ENCODE results near the gene EPHA3.

The EPHA3 gene

DNA sequence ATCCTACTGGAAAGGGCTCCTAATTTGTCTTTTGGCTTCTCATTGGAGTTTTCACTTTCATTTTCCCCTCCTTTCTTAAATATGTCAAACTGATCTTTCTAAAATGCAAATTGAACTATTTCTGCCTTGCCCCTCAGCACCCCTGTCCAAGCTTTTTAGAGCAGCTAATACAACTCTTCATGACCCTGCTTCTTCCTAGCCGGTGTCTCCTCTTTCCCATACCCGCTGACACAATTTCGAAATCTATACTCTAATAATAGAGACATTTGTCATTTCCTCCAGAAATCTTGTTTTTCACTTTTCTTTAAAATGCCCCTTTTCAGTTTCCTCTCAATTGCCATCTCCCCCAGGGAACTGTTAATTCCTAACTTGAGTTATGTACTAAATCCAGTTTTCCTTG is 2.9 kb upstream of the EPHA3 start:
- H3K4me3 ChIP-seq (ENCODE audit: low read depth, low read length): no peak overlapping the region

DNA sequence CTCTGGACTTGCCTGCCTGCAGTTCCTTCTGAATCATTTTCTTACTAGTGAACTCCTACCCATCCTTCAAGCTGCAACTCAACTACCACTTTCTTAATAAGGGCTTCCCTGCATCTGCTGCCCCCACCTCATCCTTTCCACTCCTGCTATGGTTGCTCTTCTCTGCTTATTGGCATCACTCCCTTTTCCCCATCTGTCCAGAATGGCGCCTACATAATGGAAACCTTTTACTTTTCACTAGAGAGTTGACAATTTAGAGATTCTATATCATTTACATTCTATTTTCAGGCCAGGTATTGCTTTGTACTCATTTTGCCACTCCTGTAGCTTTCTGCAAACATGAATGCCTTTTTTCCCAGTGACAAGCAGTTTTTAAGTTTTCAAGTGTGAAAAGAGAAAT is 1.9 kb upstream of the EPHA3 start:
- H3K27me3 ChIP-seq (ENCODE audit: control insufficient read depth, insufficient read depth, low read length): peaks cover 45% of the 10 kb centered on the region
- no peak overlapping the region for H3K4me3 ChIP-seq (ENCODE audit: low read depth, low read length)
- H3K36me3 ChIP-seq (ENCODE audit: control insufficient read depth, insufficient read depth, low read length): no peaks in the 10 kb centered on the region
- no peaks in the 10 kb centered on the region for H3K9me3 ChIP-seq (ENCODE audit: control insufficient read depth, insufficient read depth, low read length)
- no peak overlapping the region for H3K9ac ChIP-seq (ENCODE audit: low read depth, low read length)
- H3K4me1 ChIP-seq (ENCODE audit: control insufficient read depth, insufficient read depth, low read length): no peaks in the 10 kb centered on the region

More for the DNA sequence above, 2.9 kb upstream of the EPHA3 start:
- H3K4me1 ChIP-seq (ENCODE audit: control insufficient read depth, insufficient read depth, low read length): no peaks in the 10 kb centered on the region
- no peaks in the 10 kb centered on the region for H3K36me3 ChIP-seq (ENCODE audit: control insufficient read depth, insufficient read depth, low read length)
- no peaks in the 10 kb centered on the region for H3K9me3 ChIP-seq (ENCODE audit: control insufficient read depth, insufficient read depth, low read length)
- H3K9ac ChIP-seq (ENCODE audit: low read depth, low read length): no peak overlapping the region
- peaks cover 39% of the 10 kb centered on the region for H3K27me3 ChIP-seq (ENCODE audit: control insufficient read depth, insufficient read depth, low read length)

DNA sequence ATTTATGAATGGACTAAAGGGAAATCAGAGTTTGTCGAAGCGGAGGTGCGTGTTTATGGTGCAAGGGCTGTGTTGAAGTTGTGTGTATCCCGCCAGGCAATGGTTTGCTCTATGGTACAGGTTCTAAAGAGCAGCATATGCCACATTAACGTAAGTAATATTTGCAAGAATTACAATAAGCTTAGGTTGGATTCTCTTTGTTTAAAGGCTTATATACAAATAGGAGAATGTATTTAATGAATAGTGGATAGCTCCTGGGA is 800 bp downstream of the EPHA3 start:
- Histone ChIP-seq H3K27me3 (ENCODE audit: control insufficient read depth, insufficient read depth, low read length) (peaks cover 52% of the 10 kb centered on the region), H3K4me1 (ENCODE audit: control insufficient read depth, insufficient read depth, low read length) (no peaks in the 10 kb centered on the region), H3K4me3 (ENCODE audit: low read depth, low read length) (no peak overlapping the region), H3K36me3 (ENCODE audit: control insufficient read depth, insufficient read depth, low read length) (no peaks in the 10 kb centered on the region), H3K9ac (ENCODE audit: low read depth, low read length) (no peak overlapping the region), H3K9me3 (ENCODE audit: control insufficient read depth, insufficient read depth, low read length) (no peaks in the 10 kb centered on the region)

DNA sequence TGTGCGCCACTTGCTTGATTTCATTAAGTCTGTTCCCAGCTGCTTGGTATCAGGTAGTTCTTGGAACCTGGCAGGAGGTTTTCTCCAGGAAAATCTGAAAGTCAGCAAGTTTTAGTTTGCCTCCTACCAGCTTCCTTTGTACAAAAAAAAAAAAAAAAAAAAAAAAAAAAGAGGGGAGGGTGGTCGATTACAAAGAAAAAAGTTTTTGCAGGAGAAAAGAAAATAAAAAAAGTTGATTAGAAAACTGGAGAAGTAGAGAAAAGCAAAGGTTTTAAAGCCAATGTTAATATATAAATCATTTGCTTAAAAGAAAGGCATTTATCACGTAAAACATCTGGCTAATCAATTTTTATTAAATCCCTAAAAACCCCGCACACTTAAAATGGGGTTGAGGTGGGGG is 5.9 kb downstream of the EPHA3 start:
- Histone ChIP-seq H3K4me3 (ENCODE audit: low read depth, low read length) (no peak overlapping the region), H3K4me1 (ENCODE audit: control insufficient read depth, insufficient read depth, low read length) (peaks cover 2% of the 10 kb centered on the region), H3K9ac (ENCODE audit: low read depth, low read length) (no peak overlapping the region), H3K27me3 (ENCODE audit: control insufficient read depth, insufficient read depth, low read length) (peaks cover 48% of the 10 kb centered on the region), H3K36me3 (ENCODE audit: control insufficient read depth, insufficient read depth, low read length) (no peaks in the 10 kb centered on the region), H3K9me3 (ENCODE audit: control insufficient read depth, insufficient read depth, low read length) (no peaks in the 10 kb centered on the region)

DNA sequence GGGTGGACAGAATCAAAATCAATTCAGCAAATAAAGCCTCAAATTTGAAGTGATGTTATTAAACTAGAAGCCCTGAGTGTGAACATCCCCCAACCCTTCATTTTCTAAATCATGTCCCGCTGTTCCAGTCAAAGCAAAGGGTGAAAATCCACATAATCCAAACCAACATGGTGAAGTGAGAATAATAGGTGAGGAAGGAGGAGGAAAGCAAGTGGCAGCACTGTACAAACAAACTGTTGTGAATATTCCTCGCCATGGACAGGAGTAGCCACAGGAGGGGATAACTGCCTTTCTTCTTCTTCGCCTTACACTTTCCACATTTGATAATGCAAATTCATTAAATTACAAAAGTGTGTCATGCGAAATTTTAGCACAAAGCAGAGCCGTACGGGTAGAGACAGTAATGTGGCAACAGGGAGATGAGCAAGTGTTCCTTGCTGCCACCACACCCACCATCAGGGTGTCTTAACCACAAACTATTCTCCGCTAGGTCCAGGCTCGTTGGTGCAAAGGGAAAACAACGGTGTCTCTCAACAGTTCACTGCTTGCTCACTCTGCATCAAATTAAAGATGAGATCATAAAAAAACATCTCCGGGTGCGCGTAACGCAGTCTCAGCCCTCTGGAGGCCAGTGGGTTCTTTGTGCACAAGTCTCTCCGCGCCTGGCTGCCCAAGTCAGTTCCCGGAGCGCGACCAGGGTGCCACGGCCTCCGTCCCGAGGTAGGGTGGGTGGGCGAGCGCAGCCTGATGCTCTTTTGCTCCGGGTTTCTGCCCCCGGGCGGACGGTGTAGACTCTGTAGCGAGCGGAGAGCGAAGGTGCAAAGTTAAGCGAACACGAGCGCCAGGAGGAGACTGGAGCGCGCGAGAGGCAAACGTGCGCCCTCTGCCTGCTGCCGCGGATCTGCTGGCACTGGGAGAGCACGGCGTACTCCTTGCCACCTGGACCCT is 6.7 kb downstream of the EPHA3 start:
- H3K9me3 ChIP-seq (ENCODE audit: control insufficient read depth, insufficient read depth, low read length): no peaks in the 10 kb centered on the region
- no peak overlapping the region for H3K9ac ChIP-seq (ENCODE audit: low read depth, low read length)
- H3K27me3 ChIP-seq (ENCODE audit: control insufficient read depth, insufficient read depth, low read length): peaks cover 40% of the 10 kb centered on the region
- H3K4me3 ChIP-seq (ENCODE audit: low read depth, low read length): peak overlapping the region; percentile 78
- H3K4me1 ChIP-seq (ENCODE audit: control insufficient read depth, insufficient read depth, low read length): peaks cover 2% of the 10 kb centered on the region
- H3K36me3 ChIP-seq (ENCODE audit: control insufficient read depth, insufficient read depth, low read length): no peaks in the 10 kb centered on the region

DNA sequence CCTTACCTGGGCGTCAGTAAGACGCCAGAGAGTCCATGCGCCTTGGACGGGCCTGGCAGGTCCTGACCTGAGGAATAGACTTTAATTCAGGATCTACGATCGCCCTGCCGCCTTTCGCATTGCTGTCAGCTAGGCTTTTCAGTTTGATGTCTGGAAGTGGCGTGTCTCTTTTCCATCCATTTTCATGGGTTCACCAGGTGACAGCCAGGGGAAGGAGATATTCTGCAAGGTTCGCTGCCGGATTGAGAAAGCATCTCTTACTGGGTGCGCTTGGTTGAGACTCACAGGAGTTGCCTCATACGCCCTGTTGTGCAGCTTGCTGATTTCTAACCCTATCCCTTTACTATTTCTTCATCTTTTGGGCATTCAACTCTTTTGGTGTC is 7.4 kb downstream of the EPHA3 start:
- H3K27me3 ChIP-seq (ENCODE audit: control insufficient read depth, insufficient read depth, low read length): peaks cover 34% of the 10 kb centered on the region
- H3K9me3 ChIP-seq (ENCODE audit: control insufficient read depth, insufficient read depth, low read length): no peaks in the 10 kb centered on the region
- H3K4me1 ChIP-seq (ENCODE audit: control insufficient read depth, insufficient read depth, low read length): peaks cover 2% of the 10 kb centered on the region
- no peaks in the 10 kb centered on the region for H3K36me3 ChIP-seq (ENCODE audit: control insufficient read depth, insufficient read depth, low read length)
- no peak overlapping the region for H3K9ac ChIP-seq (ENCODE audit: low read depth, low read length)
- H3K4me3 ChIP-seq (ENCODE audit: low read depth, low read length): peak overlapping the region; percentile 78

DNA sequence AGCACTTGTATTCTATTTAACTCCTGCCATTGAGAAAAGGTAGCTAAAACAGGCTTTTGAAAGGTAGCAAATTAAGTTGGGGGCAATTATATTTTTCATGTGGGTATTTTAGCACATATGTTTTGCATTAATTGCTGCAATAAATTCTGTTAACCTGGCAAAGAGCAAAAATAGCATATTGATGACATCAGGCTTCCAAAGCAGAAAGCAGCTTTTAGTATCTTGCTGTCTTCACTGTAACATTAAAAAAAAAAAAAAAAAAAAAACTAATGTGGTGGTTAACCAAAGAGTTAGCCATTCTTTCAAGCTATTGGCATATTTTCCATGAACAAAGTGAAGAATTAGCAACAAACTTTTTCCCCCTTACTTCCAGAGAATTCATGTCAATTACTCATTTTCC is 9.1 kb downstream of the EPHA3 start:
- H3K4me3 ChIP-seq (ENCODE audit: low read depth, low read length): no peak overlapping the region
- H3K4me1 ChIP-seq (ENCODE audit: control insufficient read depth, insufficient read depth, low read length): peaks cover 2% of the 10 kb centered on the region
- H3K27me3 ChIP-seq (ENCODE audit: control insufficient read depth, insufficient read depth, low read length): peaks cover 30% of the 10 kb centered on the region
- H3K36me3 ChIP-seq (ENCODE audit: control insufficient read depth, insufficient read depth, low read length): no peaks in the 10 kb centered on the region
- no peak overlapping the region for H3K9ac ChIP-seq (ENCODE audit: low read depth, low read length)
- no peaks in the 10 kb centered on the region for H3K9me3 ChIP-seq (ENCODE audit: control insufficient read depth, insufficient read depth, low read length)

DNA sequence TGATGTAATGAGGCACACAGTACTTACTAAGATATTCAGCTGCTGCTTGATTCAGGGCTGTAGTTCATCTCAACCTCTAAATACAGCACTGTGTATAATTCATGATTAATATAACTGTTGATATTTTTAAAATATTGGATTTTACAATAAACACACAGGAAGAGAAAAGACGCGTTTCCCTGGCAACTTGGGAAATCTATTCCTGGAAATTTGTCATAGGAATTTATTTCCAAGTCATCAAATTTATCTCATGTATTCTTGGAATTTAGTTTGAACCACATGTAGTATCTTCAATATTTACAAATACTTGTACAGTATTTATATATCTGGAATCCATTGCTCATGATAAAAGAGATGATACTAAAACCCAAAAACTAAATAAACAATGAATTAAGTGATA is 30.6 kb downstream of the EPHA3 start:
- Histone ChIP-seq H3K4me1 (ENCODE audit: control insufficient read depth, insufficient read depth, low read length) (no peaks in the 10 kb centered on the region), H3K4me3 (ENCODE audit: low read depth, low read length) (no peak overlapping the region), H3K27me3 (ENCODE audit: control insufficient read depth, insufficient read depth, low read length) (no peaks in the 10 kb centered on the region), H3K9ac (ENCODE audit: low read depth, low read length) (no peak overlapping the region), H3K9me3 (ENCODE audit: control insufficient read depth, insufficient read depth, low read length) (no peaks in the 10 kb centered on the region), H3K36me3 (ENCODE audit: control insufficient read depth, insufficient read depth, low read length) (no peaks in the 10 kb centered on the region)

DNA sequence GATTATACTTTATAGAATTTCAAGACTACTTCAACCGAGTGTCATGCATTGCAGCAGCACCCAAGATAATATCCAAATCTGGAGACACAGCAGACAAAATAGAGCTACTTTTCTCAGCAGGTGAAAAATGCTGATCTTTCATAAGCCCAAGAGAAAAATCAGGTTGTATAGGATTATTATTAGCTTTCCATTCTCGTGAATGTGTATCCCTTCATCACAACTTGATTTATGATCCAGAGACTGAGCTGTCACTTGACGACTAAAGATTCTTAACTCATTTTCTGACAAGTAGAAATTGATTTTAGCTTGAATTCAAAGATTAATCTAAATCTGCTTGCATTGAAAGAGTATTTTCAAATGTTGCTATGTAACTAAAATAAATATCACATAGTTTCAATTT is 32.4 kb downstream of the EPHA3 start:
- no peaks in the 10 kb centered on the region for H3K36me3 ChIP-seq (ENCODE audit: control insufficient read depth, insufficient read depth, low read length)
- no peaks in the 10 kb centered on the region for H3K4me1 ChIP-seq (ENCODE audit: control insufficient read depth, insufficient read depth, low read length)
- no peaks in the 10 kb centered on the region for H3K27me3 ChIP-seq (ENCODE audit: control insufficient read depth, insufficient read depth, low read length)
- H3K9me3 ChIP-seq (ENCODE audit: control insufficient read depth, insufficient read depth, low read length): no peaks in the 10 kb centered on the region
- H3K4me3 ChIP-seq (ENCODE audit: low read depth, low read length): no peak overlapping the region
- no peak overlapping the region for H3K9ac ChIP-seq (ENCODE audit: low read depth, low read length)

DNA sequence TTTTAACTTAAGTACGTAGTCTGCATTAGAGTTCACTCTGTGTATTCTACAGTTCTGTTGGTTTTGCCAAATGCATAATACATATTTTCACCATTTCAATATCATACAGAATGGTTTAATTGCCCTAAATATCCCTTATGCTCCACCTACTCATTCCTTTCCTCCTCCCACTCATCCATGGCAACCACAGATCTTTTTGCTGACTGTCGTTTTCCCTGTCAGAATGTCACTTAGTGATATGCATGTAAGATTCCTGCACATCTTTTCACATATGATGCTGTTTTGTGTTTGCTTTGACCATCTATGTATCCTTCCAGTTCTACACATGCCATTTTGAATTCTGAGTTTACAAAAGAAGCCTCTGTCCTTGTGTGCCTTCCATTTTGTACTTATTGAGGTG is 36.7 kb downstream of the EPHA3 start:
- no peak overlapping the region for H3K4me3 ChIP-seq (ENCODE audit: low read depth, low read length)
- no peaks in the 10 kb centered on the region for H3K27me3 ChIP-seq (ENCODE audit: control insufficient read depth, insufficient read depth, low read length)
- H3K36me3 ChIP-seq (ENCODE audit: control insufficient read depth, insufficient read depth, low read length): no peaks in the 10 kb centered on the region
- no peaks in the 10 kb centered on the region for H3K9me3 ChIP-seq (ENCODE audit: control insufficient read depth, insufficient read depth, low read length)
- H3K9ac ChIP-seq (ENCODE audit: low read depth, low read length): no peak overlapping the region
- H3K4me1 ChIP-seq (ENCODE audit: control insufficient read depth, insufficient read depth, low read length): no peaks in the 10 kb centered on the region

DNA sequence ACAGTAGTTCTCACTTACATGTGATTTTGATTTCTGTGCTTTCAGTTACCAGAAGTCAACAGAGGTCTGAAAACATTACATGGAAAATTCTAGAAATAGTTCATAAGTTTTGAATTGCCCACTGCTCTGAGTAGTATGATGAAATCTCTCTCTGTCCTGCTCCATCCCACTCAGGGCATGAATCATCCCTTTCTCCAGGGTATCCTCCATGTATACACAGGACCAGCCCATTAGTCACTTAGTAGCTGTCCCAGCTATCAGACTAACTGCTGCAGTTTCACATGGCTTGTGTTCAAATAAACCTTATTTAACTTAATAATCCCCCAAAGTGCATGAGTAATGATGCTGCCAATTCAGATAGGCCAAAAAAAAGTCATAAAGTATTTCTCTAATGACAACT is 38.6 kb downstream of the EPHA3 start:
- no peak overlapping the region for H3K9ac ChIP-seq (ENCODE audit: low read depth, low read length)
- H3K27me3 ChIP-seq (ENCODE audit: control insufficient read depth, insufficient read depth, low read length): no peaks in the 10 kb centered on the region
- no peaks in the 10 kb centered on the region for H3K4me1 ChIP-seq (ENCODE audit: control insufficient read depth, insufficient read depth, low read length)
- H3K36me3 ChIP-seq (ENCODE audit: control insufficient read depth, insufficient read depth, low read length): no peaks in the 10 kb centered on the region
- no peak overlapping the region for H3K4me3 ChIP-seq (ENCODE audit: low read depth, low read length)
- H3K9me3 ChIP-seq (ENCODE audit: control insufficient read depth, insufficient read depth, low read length): no peaks in the 10 kb centered on the region

DNA sequence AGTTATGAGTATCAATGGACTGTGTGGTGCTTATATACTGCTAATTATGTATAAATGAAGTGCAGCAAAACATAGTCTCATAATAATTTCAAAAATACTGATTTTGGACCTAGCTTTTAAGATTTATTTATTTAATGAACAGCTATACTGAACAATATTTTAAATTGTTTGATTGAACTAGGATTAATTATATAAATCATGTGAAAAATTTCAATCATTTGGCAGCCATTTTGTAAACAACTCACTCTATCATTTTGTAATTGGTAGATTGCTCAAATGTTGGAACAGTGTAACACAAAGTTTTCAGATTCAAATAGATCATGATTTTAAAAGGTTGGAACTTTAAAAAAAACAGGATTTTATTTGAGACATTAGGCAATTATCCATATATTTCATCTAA is 47.0 kb downstream of the EPHA3 start:
- no peaks in the 10 kb centered on the region for H3K4me1 ChIP-seq (ENCODE audit: control insufficient read depth, insufficient read depth, low read length)
- H3K4me3 ChIP-seq (ENCODE audit: low read depth, low read length): no peak overlapping the region
- no peaks in the 10 kb centered on the region for H3K9me3 ChIP-seq (ENCODE audit: control insufficient read depth, insufficient read depth, low read length)
- no peaks in the 10 kb centered on the region for H3K36me3 ChIP-seq (ENCODE audit: control insufficient read depth, insufficient read depth, low read length)
- H3K9ac ChIP-seq (ENCODE audit: low read depth, low read length): no peak overlapping the region
- no peaks in the 10 kb centered on the region for H3K27me3 ChIP-seq (ENCODE audit: control insufficient read depth, insufficient read depth, low read length)
